Loucy (cell line): ENCODE data around the gene AHRR.

Source experiments
- CTCF ChIP-seq: fragments of 200-600 bp; sonication (generic); conservative IDR thresholded peaks from 2 replicates; pipeline ENCODE4 v1.5.1; 2014; ENCODE audit warnings: mild to moderate bottlenecking, antibody characterized with exemption, low read length
- EZH2phosphoT487 ChIP-seq: fragments of 200-600 bp; IDR thresholded peaks from 2 replicates; pipeline ENCODE4 v1.6.1; 2018; ENCODE audit warnings: antibody characterized with exemption, mild to moderate bottlenecking, moderate library complexity, borderline replicate concordance

- TF ChIP-seq CTCF, result no peak
- no peak for TF ChIP-seq EZH2phosphoT487
These were observed 106.0 kb downstream of the AHRR start for GRCh38 chr5:427415-428087.
